HG03175 (cell line): ENCODE results near the gene SETMAR.
"Not testable (repeated sequence)": the region's sequence is repeated elsewhere in the genome, so short reads cannot be mapped to it uniquely, and the experiment has no call there.

Source experiments
- ATAC-seq: cut with Tn5 transposase; IDR thresholded peaks from one replicate; pipeline ENCODE4 v1.9.1; 2021; ENCODE audit warnings: mild to moderate bottlenecking, moderate library complexity; ENCODE audit not compliant: unreplicated experiment

SETMAR gene

DNA sequence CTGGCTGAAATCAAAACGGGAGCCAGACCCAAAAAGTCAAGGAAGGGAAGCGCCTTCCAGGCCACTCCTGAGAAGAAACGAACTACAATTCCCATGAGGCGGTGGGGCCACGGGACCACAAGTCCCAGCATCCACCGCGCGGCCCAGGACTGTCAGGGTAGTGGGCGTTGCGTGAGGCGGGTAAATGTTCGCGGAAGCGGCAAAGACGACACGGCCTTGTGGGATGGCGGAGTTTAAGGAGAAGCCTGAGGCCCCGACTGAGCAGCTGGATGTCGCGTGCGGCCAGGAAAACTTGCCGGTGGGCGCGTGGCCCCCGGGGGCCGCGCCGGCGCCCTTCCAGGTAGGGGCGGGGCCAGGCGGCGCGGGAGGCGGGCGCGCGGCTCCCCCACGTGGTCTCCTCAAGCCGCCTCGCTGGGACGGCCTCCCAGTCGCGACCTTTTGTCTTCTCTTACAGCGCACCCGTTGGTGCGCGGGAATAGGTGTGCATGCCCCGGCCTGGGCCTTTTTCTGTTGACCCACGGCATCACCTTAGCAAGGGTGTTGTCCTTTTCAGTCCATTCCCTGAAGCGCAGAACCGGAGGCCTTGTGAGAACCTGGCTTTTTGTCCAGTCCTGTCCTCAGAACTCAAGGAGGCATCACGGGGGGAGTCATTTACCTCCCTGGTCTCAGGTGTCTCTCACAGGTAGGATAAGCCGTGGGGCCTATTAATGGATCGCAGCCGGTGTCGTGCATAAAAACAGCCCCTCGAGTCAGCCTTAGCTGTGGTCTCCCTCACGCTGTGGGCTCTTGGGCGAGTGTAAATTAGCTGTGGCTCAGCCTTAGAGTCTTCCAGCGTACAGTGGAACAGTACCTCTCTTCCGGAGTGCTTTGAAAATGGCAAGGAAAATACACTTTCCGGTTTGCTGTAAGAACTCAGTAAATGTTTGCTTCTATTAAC, at the start of gene SETMAR:
Gene SETMAR, plus strand, starts transcription at position 183 of the 937 bp plus-strand sequence. Its CDS starts 2 bp downstream, at position 185.
- peak; percentile 98 for ATAC-seq

DNA sequence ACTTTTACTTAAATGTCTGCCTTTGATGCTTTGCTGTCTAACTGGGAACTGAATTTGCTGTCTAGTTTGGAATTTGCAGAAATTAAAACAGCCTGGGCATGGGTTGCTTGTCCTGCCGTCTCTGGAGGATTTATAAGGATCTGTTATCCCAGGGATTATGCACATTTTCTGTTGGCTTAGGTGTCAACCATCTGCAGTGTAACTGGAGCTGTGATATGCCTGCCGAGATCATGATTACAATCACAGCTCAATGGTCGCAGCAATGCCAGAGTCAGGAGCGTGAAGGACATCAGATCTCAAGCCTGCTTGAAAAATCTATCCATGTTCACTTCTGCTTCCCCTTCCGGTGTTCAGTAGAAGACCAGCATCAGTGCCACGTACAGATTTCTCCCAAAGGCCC, 41.8 kb upstream of the SETMAR start:
- no peak for ATAC-seq

DNA sequence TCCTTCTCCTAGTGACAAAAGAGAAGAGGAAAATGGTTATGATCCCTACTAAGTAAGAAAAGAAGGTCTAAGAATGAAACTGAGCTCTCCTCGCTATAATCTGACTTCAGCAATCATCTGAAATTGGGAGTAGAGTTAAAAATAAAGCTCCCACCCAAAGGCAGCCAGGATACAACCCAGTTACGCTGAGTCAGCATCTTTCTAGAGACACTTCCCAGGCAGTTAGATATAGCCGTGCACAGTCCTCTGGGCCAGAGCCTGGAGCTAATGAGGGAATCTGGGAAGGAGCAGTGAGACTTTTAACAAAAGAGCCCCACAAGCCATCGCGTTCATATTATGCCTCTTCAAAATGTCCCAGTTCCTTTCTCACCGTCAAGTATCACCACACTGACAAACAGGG, 39.1 kb upstream of the SETMAR start:
- no peak for ATAC-seq

DNA sequence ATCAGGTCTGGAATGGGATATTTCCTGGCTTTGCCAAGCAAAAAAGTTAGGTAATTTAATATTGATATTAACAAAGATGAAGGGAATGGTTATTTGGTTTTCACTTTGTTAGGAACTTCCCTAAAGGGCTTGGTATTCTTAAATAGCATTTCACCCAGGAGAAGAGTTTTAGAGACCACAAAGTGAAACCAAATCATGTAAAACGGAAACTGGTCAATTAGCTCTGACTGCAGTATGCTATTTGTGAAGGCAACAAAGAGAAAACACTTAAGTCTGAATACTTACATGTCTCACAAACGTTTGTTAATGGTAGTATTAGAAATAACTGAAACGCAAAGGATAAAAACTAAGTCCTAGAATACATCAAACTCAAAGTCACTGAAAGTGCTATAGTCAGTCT, 32.4 kb upstream of the SETMAR start:
- peak; percentile 52 for ATAC-seq

DNA sequence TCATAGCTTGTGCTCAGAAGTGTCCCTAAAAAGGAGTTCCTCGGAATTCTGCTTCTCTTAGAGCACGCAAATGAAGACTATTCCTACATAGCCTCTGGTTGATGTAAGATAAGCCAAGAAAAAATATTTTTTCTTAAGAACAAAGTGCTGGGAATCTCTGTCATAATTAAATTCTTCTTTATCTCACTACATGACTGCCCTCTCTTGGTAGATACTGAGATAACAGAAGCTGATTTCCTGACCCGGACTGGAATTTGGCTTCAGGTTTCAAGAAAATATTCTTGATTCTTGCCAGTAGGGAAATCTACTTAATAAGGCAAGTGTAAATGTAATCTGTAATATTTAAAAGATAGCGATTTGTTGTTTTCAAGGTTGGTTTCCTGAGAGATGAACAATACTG, 31.3 kb upstream of the SETMAR start:
- no peak for ATAC-seq

DNA sequence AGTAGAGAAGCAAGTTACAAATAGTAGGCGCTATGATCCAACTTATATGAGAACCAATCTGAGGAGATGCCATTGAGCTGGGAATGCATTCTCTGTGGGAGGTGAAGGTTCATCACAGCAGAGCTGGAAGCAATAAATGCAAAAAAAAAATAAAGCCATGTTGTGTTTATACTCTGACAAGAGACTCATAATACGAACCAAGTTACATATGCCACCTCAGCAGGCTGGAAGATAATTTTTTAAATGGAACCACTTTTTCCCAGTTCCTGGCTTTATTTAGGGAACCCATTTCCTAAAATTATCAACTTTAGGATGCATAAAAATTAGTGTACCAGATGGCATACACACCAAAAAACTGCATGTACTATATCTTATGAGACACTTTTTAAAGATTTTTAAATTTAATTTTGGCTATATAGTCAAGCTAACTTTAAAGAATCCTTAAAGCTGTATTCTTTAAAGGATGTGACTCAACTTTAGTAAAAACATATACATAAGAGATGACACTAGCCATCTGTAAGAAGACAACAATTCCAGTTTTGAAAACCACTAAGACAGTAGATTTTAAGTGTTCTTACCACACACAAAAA, 23.6 kb upstream of the SETMAR start:
- no peak for ATAC-seq

DNA sequence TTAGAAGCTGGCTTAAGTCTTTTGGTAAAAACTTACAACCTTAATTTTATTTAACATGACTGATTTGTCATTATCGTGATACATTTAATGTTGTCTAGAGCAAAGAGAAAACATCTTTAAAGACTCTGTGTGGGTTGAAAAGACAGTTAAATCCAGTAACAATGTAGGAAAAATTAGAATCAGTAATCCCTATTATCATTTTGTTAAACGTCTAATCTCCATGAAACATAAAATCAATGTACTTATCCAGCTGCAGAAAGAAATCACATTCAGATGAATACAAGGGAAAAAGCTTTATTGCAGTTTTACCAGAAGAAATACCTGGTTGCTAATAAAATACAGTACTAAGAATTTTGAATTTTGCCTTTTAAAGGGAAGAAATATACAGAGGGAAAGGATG, 21.2 kb upstream of the SETMAR start:
- ATAC-seq: no peak

DNA sequence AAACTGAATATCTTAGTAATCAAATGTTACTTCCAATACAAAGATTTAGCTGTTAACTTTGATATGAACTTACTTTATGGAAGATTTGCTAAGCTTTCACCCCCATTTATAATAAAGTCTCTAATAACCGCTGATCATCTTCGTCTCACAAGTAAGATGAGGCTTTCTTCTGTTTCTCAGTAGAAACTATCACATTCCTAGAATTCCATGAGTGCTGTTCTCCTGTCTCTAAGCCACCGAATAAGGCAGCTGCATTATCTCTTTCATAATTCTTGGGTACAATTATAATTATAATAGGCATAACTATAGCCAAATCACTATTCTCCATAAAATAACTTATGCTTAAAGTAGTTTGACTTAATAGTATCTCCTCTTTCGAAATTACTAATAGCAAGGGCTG, 18.3 kb upstream of the SETMAR start:
- no peak for ATAC-seq

DNA sequence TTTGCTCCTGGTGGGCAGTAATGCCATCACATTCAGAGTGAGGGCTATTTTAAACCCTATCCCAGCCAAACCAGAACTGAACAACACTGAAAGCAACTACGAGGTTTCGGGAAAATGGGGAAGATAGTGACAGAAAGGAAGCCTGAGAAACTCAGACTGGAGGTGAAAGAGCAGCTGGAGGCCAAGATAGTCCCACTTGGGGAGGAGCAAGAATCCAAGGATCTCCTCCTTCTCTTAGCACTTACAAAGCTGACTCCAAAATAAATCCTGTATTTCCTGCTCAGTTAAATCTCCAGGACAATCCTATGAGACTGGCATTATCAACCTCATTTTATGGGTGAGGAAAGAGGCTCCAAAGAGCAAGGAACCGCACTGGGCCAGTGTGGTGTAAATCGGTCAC, 14.1 kb upstream of the SETMAR start:
- ATAC-seq: no peak

DNA sequence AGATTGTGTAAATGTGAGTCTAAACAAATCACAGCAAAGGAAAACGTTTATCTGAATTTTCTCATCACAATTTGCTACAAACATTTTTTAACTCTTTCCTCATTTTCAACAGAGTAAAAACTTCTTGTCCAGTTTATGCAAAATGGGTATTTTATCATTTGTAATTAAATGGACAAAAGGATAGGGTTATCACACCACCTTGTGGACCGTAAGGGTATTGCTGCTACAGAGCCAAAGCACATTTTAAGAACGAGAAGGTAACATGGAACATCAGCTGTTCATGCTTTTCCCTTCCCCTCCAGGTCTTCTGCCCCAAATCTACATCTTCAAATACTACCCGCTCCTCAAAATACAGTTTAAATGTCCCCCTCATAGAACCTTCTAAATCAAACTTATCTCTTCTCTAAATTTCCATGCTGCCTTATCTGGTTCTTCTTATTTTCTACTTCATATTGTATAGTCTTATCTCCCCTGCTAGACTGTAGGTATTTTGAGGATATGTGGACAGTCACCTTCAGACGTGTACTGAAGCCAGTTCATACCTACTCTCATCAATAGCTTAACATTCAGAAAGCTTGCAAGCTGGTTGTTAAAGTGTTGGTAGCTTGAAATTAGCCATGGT, 12.8 kb upstream of the SETMAR start:
- ATAC-seq: peak; percentile 68

DNA sequence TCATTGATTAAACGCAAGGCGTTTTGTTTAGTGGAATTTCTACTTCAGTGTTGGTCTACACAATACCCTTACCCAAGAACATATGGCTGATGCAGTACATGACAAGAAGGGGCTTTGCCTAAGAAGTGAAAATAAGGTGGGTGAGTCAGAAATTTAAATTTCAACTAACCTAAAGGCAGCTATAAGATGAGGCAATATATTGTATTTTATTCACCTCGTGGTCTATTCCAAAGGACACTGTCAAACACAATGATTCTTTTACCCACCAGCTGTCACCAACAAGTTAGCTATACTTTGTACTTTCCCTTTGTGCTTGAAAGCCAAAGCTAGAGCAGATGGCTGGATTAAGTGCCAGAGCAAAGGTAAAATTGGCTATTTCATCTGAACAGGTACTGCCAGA, 10.9 kb upstream of the SETMAR start:
- ATAC-seq: no peak

DNA sequence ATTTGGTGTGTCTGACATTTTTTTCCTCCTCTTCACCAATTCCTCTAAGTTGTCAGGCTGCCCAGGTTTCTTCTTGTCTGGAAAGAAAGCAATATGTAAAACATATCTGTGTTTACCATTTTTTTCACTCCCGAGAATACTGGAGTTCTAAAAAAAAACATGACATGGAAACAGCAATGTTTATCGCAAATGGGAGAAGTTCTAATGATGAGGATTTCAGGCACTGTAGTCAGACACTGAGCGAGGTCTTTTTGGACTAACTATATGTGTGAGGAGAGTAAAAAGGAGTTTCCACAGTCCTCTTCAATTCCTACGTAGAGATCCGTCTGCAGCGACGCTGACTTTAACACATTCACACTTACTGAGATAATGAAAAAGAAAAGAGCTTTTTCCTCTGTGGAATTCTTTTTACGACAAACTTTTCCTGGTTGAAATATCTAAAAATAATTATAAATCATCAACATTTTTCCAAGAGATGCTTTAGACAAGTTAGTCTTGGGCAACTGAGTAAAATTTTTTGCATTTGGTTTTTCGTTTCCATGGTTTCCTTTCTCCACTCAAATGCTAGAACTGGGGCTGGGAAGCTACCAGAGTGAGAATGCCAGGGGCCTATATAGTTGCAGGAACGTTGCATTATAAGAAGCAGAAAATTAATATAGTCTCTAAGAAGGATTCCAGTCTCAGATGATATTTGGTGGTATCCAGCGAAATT, 8.4 kb upstream of the SETMAR start:
- no peak for ATAC-seq

DNA sequence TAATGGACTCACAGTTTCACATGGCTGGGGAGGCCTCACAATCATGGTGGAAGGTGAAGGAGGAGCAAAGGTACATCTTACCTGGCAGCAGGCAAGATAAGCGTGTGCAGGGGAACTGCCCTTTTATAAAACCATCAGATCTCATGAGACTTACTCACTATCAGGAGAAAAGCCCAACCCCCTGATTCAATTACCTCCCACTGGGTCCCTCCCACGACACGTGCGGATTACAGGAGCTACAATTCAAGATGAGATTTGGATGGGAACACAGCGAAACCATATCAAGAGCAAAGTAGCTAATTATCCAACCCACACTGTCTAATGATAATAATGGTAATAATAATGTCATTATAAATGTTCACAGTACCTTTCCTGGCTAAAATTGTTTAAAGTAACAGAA, 6.7 kb upstream of the SETMAR start:
- ATAC-seq: not testable (repeated sequence)

DNA sequence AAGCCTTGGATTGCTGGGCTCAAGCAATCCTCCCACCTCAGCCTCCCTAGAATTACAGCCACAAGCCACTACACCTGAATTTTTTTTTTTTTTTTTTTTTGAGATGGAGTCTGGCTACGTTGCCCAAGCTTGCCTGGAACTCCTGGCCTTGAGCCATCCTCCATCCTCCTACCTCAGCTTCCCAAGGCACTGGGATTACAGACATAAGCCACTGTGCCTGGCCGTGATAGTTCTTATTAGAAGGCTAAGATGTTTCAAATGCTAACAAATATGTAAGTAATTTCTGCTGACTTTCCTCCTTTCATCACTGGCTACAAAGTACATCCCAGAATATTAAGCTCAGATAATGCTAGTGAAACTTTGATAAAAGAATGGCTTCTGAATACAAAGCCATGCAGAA, 5.7 kb upstream of the SETMAR start:
- no peak for ATAC-seq

DNA sequence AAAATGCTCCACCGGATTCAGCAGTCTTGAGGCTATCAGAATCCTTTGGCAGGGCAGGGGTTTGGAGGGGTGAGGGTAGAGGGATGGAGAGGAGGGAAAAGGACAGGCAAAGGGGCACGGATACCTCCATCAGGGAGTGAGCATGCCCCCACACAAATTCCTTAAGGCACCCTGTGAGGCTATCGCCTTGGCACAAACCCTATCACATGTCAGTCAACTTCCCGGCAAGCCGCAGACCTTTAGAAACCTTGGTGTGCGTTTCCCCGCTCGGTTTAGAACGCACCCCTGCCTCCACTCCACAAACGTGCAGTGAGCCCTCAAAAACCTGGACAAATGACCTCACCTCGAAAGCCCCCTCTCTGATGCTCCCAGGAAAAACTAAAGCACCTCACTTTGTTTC, 422 bp upstream of the SETMAR start:
- no peak for ATAC-seq

DNA sequence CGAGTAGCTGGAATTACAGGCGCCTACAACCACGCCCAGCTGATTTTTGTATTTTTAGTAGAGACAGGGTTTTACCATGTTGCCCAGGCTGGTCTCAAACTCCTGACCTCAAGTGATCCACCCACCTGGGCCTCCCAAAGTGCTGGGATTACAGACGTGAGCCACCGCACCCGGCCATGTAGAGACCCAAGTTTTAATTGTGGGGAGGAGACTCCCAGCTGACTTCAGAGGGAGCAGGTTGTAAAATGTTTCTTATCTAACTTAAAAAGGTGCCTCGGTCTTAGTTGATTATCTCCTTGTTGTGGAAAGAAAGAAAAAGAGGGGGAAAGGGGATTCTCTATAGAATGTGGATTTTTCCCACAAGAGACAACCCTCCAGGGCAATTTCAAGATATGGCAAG, 2.0 kb downstream of the SETMAR start:
- not testable (repeated sequence) for ATAC-seq

DNA sequence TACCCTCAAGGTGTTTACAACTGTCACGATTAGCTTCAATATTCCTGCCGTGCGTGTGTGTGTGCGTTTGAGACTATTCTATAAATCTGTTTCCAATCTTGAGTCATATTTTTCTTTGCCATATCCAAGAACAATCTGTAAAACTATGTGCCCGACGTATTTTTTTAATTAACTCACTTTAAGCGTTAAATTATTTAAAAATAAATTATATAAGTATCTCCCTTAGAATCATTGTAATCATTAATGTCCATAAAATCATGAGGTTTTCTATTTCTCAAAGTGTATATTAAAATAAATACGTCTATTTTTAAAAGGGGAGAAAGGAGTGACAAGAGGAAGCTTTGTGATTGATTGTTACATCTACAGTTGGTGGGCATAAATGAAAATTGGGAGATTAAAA, 2.9 kb downstream of the SETMAR start:
- no peak for ATAC-seq

DNA sequence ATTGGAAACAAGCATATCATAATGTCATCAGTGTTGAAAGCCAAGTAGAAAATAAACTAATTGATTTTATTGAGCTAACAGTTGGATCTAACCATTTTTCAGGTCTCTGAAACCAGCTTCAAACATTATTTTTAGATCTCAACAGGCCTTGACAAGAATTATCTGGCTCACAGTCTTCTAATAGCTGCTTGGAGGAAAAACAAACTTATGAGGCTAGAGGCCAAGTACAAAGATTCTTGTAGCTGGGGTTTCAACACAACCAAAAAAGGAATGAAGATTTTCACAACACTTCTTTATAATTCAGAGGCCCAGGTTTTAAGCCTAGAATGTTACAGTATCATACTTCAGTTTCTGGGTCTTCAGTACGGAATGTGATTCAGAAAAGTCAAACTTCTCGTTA, 3.7 kb downstream of the SETMAR start:
- ATAC-seq: no peak

DNA sequence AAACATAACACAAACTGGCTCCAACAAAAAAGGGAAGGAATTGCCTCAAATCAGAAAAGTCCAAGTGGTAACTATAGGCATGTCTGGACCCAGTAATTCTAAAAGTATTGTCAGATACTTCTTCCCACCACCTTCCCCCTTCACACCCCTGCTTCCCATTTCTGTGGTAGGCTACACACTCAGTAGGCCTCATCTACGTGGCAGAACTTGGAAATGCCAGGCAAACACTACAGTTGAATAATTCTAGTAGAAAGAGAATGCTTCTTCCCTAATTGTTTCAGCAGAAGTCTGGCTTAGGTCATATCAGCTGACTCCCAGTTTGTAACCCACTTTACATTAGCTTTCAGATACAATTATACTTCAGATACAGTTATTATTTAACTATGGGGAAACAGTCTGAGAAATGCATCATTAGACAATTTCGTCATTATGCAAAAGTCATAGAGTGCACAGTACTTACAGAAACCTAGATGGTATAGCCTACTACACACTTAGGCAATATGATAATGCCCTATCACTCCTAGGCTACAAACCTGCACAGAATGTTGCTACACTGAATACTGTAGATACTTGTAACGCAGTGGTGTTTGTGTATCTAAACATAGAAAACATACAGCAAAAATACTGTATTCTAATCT, 6.4 kb downstream of the SETMAR start:
- ATAC-seq: no peak

DNA sequence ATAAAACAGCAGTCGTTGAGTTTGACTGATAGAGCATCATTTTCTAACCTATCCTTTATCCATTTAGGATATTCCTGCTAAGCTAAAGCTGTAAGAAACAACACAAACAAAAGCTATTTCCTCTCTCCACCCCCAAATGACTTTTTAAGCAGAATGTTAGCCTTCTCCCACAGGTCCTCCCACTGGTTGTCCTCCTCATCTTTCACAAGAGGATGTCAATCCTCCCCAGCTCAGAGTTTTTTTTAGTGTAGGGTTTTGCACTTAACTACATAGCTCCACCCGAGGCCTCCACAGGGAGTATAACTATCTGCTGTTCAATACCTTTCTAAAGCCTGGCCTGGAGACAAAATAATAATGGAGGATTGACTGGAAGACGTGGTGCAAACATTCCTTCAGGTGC, 7.8 kb downstream of the SETMAR start:
- no peak for ATAC-seq

DNA sequence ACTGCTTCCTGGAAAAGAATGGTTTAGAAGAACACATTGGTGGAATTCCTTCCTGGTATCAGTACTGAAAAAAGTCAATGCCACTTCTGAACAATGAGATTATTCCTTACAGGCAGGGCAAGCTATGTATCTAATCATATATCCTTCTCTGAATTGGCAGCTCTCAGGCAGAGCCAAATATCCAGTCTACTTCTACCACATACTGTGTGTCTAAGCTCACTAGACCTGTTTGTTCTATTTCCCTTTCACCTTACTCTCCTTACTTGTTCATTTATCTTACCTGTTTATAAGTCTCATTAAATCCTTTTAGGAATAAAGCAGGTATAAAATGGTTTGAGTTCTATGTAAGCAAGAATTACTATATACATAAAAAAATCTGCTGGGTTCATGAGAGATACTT, 8.3 kb downstream of the SETMAR start:
- ATAC-seq: no peak
